ENCODE measurements around the gene RAVER1.

GRCh38 chr19:10284065-10284959 lies 49.0 kb downstream of the RAVER1 start:
- TF ChIP-seq CTCF (conservative IDR thresholded peaks at IDR 0.05; ENCODE audit: low read depth, low read length) = no peak
- no peak for TF ChIP-seq EZH2 (IDR thresholded peaks at IDR 0.05; ENCODE audit: borderline replicate concordance, low read depth, low read length, poor library complexity, severe bottlenecking)

Data from A673 (cell line).